Mammary epithelial cell (primary cell): ENCODE data around the gene PSMD9.

Experiments used
- CTCF ChIP-seq, 2 donors: IDR thresholded peaks in 1 of 2; conservative IDR thresholded peaks in 1 of 2; 2 replicates each; pipeline ENCODE4 v1.5.1; 2011 to 2012; ENCODE audit warnings: inconsistent platforms in 2 of 2, low read length in 2 of 2, mild to moderate bottlenecking in 2 of 2, control low read depth in 1 of 2, low read depth in 1 of 2; ENCODE audit not compliant: insufficient read depth in 1 of 2; ENCODE audit errors: extremely low read depth in 1 of 2
- EZH2 ChIP-seq: IDR thresholded peaks from 2 replicates; pipeline ENCODE4 v1.6.1; 2012; ENCODE audit warnings: low read length, inconsistent platforms, borderline replicate concordance

- no peak for TF ChIP-seq EZH2
- TF ChIP-seq CTCF (conservative IDR thresholded peaks at IDR 0.05 in 1 of 2, IDR thresholded peaks at IDR 0.05 in 1 of 2; ENCODE audit: extremely low read depth in 1 of 2, insufficient read depth in 1 of 2, low read depth in 1 of 2, low read length in 2 of 2): no peak
Measured at GRCh38 chr12:121905746-121906145, 17.2 kb downstream of the PSMD9 start.
